K562 (cell line): ENCODE results near the gene AGAP1. TPM values are rescaled to one million over a fixed set of nuclear protein-coding genes. Genes with fewer than 3 reads are reported as not detected.

Experiments
- ATAC-seq: fragments of 200-7000 bp; cut with Tn5 transposase; 3 replicates; pipeline ENCODE4 v1.9.1; 2020; ENCODE audit warnings: moderate library complexity
- BruUV-seq: library from RNA; stranded (reverse); fragments of 400-500 nt; replicated peaks from 2 replicates; lab custom pipeline; 2021; lab: Mats Ljungman, UMichigan
- CTCF ChIA-PET: fragments of 300-600 bp; formaldehyde crosslinking; extraction: SDS; loops from one replicate; lab custom pipeline; 2021; ENCODE audit warnings: low intra/inter-chr PET ratio; lab: Yijun Ruan, JAX
- POLR2A ChIA-PET: fragments of 300-600, 350-650 bp; sonication (Branson Sonifier 250); formaldehyde crosslinking; extraction: SDS; loops from one replicate; lab custom pipeline; 2021; ENCODE audit warnings: antibody characterized with exemption, inconsistent platforms; lab: Yijun Ruan, JAX
- DNase-seq, 4 experiments: peaks; one replicate each; pipeline versions ENCODE4 v3.0.0 to v3.0.0-alpha.2; 2011 to 2018; ENCODE audit warnings: low spot score in 3 of 4, mixed read lengths in 3 of 4; ENCODE audit errors: extremely low read depth in 1 of 4
- FAIRE-seq: peaks from 2 replicates; lab custom pipeline; 2011; peaks lifted over from hg19 to GRCh38; lab: Jason Lieb, UNC
- H2AFZ ChIP-seq: 2 replicates; pipeline ENCODE4 v1.6.0; 2011; ENCODE audit warnings: low read depth, low read length, control low read depth, inconsistent platforms
- H3K27ac ChIP-seq: fragments of 200-600 bp; 3 replicates; pipeline ENCODE4 v1.8.0; 2011; ENCODE audit warnings: low read depth, mild to moderate bottlenecking, control low read depth, inconsistent platforms, low read length, moderate library complexity, mixed read lengths; ENCODE audit errors: extremely low read depth
- H3K27me3 ChIP-seq, 2 experiments: fragments of 300-600 bp in 1 of 2; 2 replicates in 1 of 2; 3 replicates in 1 of 2; pipeline versions ENCODE4 v1.6.0 to v1.8.0; 2011; ENCODE audit warnings: inconsistent platforms in 2 of 2, low read length in 2 of 2, mild to moderate bottlenecking in 1 of 2, mixed read lengths in 1 of 2, moderate library complexity in 1 of 2; ENCODE audit not compliant: control insufficient read depth in 2 of 2, insufficient read depth in 2 of 2
- H3K36me3 ChIP-seq: fragments of 300-600 bp; 3 replicates; pipeline ENCODE4 v1.8.0; 2011; ENCODE audit warnings: mild to moderate bottlenecking, low read length, inconsistent platforms; ENCODE audit not compliant: control insufficient read depth, insufficient read depth
- H3K4me1 ChIP-seq, 2 experiments: fragments of 200-600 bp in 1 of 2; replicated peaks in 1 of 2; 2 replicates in 1 of 2; 3 replicates in 1 of 2; pipeline versions ENCODE4 v1.5.1 to v1.8.0; 2011; ENCODE audit warnings: inconsistent platforms in 2 of 2, low read length in 2 of 2, mild to moderate bottlenecking in 1 of 2, mixed read lengths in 1 of 2, moderate library complexity in 1 of 2; ENCODE audit not compliant: control insufficient read depth in 2 of 2, insufficient read depth in 2 of 2
- H3K4me2 ChIP-seq: 2 replicates; pipeline ENCODE4 v1.6.1; 2011; ENCODE audit warnings: low read length, control low read depth, inconsistent platforms, mixed read lengths; ENCODE audit not compliant: insufficient read depth
- H3K4me3 ChIP-seq: fragments of 200-600 bp; sonication (generic), shearing (Covaris generic); 2 replicates; pipeline ENCODE4 v1.5.1; 2016; ENCODE audit warnings: control low read depth, inconsistent platforms
- H3K79me2 ChIP-seq: fragments of 200-600 bp; 3 replicates; pipeline ENCODE4 v1.8.0; 2011; ENCODE audit warnings: low read length, inconsistent platforms; ENCODE audit not compliant: control insufficient read depth, insufficient read depth
- H3K9ac ChIP-seq, 2 experiments: 2 replicates each; pipeline versions ENCODE4 v1.6.0 to v1.6.1; 2011; ENCODE audit warnings: low read depth in 2 of 2, low read length in 2 of 2, control low read depth in 1 of 2, inconsistent platforms in 1 of 2, mild to moderate bottlenecking in 1 of 2, mixed read lengths in 1 of 2; ENCODE audit not compliant: insufficient read depth in 1 of 2
- H3K9me1 ChIP-seq: one replicate; pipeline ENCODE4 v1.6.0; 2011; ENCODE audit warnings: inconsistent platforms, mild to moderate bottlenecking, low read length, moderate library complexity; ENCODE audit not compliant: control insufficient read depth, insufficient read depth
- H3K9me3 ChIP-seq: replicated peaks from 2 replicates; pipeline ENCODE4 v1.5.1; 2011; ENCODE audit warnings: low read depth, low read length, inconsistent platforms; ENCODE audit not compliant: control insufficient read depth, insufficient read depth
- H4K20me1 ChIP-seq: replicated peaks from 2 replicates; pipeline ENCODE4 v1.6.1; 2011; ENCODE audit warnings: low read length, inconsistent platforms, mixed read lengths; ENCODE audit not compliant: control insufficient read depth, insufficient read depth
- ARID3A ChIP-seq: IDR thresholded peaks from 2 replicates; pipeline ENCODE4 v1.6.1; 2012; ENCODE audit warnings: low read depth, low read length, improper control_type of control experiment, borderline replicate concordance
- CHD2 ChIP-seq: IDR thresholded peaks from 2 replicates; pipeline ENCODE4 v1.6.1; 2011; ENCODE audit warnings: low read depth, low read length
- DMBX1 ChIP-seq: fragments of 250-450 bp; sonication (Bioruptor Pico); IDR thresholded peaks from 2 replicates; pipeline ENCODE4 v1.8.0; 2022; ENCODE audit warnings: inconsistent platforms, mild to moderate bottlenecking, moderate library complexity, borderline replicate concordance
- EP400 ChIP-seq: fragments of 450-650 bp; IDR thresholded peaks from 2 replicates; pipeline ENCODE4 v1.6.1; 2017; ENCODE audit warnings: antibody characterized with exemption, mild to moderate bottlenecking, moderate library complexity
- HIVEP1 ChIP-seq: fragments of 250-450 bp; sonication (Bioruptor Pico); IDR thresholded peaks from 2 replicates; pipeline ENCODE4 v1.4.0; 2020; ENCODE audit warnings: mild to moderate bottlenecking
- KHSRP ChIP-seq: fragments of 450-650 bp; IDR thresholded peaks from 2 replicates; pipeline ENCODE4 v1.6.1; 2017
- RNF219 ChIP-seq: fragments of 250-450 bp; sonication (Bioruptor Pico); IDR thresholded peaks from 2 replicates; pipeline ENCODE4 v1.5.0; 2022; ENCODE audit warnings: mild to moderate bottlenecking
- TFAM ChIP-seq: fragments of 250-450 bp; sonication (Bioruptor Pico); conservative IDR thresholded peaks from 2 replicates; pipeline ENCODE4 v1.5.0; 2021; ENCODE audit warnings: mild to moderate bottlenecking, moderate library complexity
- THRAP3 ChIP-seq: fragments of 450-650 bp; IDR thresholded peaks from 2 replicates; pipeline ENCODE4 v1.6.1; 2016; ENCODE audit warnings: mild to moderate bottlenecking, inconsistent platforms, borderline replicate concordance
- ZMIZ1 ChIP-seq, 2 experiments: fragments of 150-350 bp in 1 of 2; IDR thresholded peaks; 2 replicates each; pipeline ENCODE4 v1.6.1; 2012 to 2016; ENCODE audit warnings: low read depth in 2 of 2, low read length in 2 of 2, mild to moderate bottlenecking in 1 of 2, moderate library complexity in 1 of 2
- ZNF224 ChIP-seq: sonication (generic); formaldehyde crosslinking; IDR thresholded peaks from 2 replicates; pipeline ENCODE4 v1.8.0; 2022; ENCODE audit warnings: mild to moderate bottlenecking, missing genetic modification reagents
- ZNF408 ChIP-seq: fragments of 250-450 bp; sonication (Bioruptor Pico); IDR thresholded peaks from 2 replicates; pipeline ENCODE4 v1.4.0; 2020; ENCODE audit warnings: low read depth, mild to moderate bottlenecking, moderate library complexity
- ZNF551 ChIP-seq: fragments of 250-450 bp; sonication (Bioruptor Pico); IDR thresholded peaks from 2 replicates; pipeline ENCODE4 v1.5.0; 2021; ENCODE audit warnings: mild to moderate bottlenecking, moderate library complexity
- WGBS: fragments of 100-300 bp; shearing (Covaris generic); methylation state at CpG from one replicate; pipeline ENCODE4 v1.1.6; 2016; ENCODE audit warnings: low coverage, mixed read lengths; ENCODE audit not compliant: insufficient coverage; ENCODE audit errors: missing lambda C conversion rate; 5-methylcytosine and 5-hydroxymethylcytosine counted together
- in situ Hi-C: fragments of 300-500 bp; cut with MboI; formaldehyde crosslinking; loops from 4 replicates; pipeline ENCODE4 v1.15.0; 2018; ENCODE audit warnings: inconsistent platforms, mixed read lengths
- intact Hi-C: fragments of 100-400 bp; cut with micrococcal nuclease; formaldehyde crosslinking; loops from 2 replicates; pipeline ENCODE4 v1.14.2; 2022
- polyA plus RNA-seq, 8 experiments: library from polyadenylated mRNA; depleted of rRNA in 4 of 8; stranded (reverse) in 5 of 8; unstranded in 3 of 8; fragments of >200 nt; fragmentation: Nextera tagmentation in 2 of 8; fragmentation: Illumina TruSeq in 1 of 8; extraction: Ambion mirVana in 2 of 8; extraction: Trizol in 1 of 8; gene quantifications; 2 replicates each; pipeline versions ENCODE4 v1.2.1 to v1.2.3, GENCODE V29; 2011 to 2014; ENCODE audit warnings: inconsistent platforms in 1 of 8, missing spikeins in 1 of 8
- total RNA-seq, 7 experiments: library from RNA; depleted of rRNA in 6 of 7; stranded (reverse); fragments of >200 nt in 6 of 7; fragmentation: Illumina TruSeq in 2 of 7; extraction: Trizol in 2 of 7; gene quantifications; 2 replicates each; pipeline versions ENCODE4 v1.2.1 to v1.2.3, GENCODE V29; 2011 to 2021; ENCODE audit warnings: low replicate concordance in 1 of 7

Gene AGAP1
- total and polyA plus RNA-seq, 9 of the 15 experiments (the other 6 are each of a cell fraction or from before 2014, with no cell fraction given) = 1.3 to 24.0 (median 10.6) TPM

GRCh38 chr2:235479604-235480003, 14.2 kb upstream of the AGAP1 start (continued):
- TF ChIP-seq RNF219 (CRISPR knock-in tag) = no peak
- TF ChIP-seq ZNF224 (CRISPR knock-in tag) = no peak
- TF ChIP-seq TFAM (CRISPR knock-in tag) = no peak
- no peak for TF ChIP-seq EP400
- TF ChIP-seq DMBX1 (CRISPR knock-in tag) = no peak
- no peak for TF ChIP-seq KHSRP
- no peak for TF ChIP-seq ZNF551
- TF ChIP-seq, all 486 proteins: peak for 0

- Histone ChIP-seq H3K36me3 (no peaks in the 10 kb centered on the region), H3K27ac (no peak overlapping the region), H3K4me1 (peaks cover 3 to 9% of the 10 kb centered on the region in 2 experiments; a peak in 3 of 5 replicates), H2AFZ (no peak overlapping the region), H3K4me2 (no peak overlapping the region), H3K27me3 (no peaks in the 10 kb centered on the region), H3K9me1 (no peaks in the 10 kb centered on the region), H4K20me1 (no peaks in the 10 kb centered on the region), H3K9me3 (peaks cover 2% of the 10 kb centered on the region; the same call in 1 of the 2 replicates), H3K79me2 (no peaks in the 10 kb centered on the region), H3K9ac (no peak overlapping the region), H3K4me3 (no peak overlapping the region)
- intact Hi-C loops (no loop called here), in situ Hi-C loops (no loop called here)
- WGBS = 64% methylated on average over 4 of the region's 4 CpGs
- CTCF ChIA-PET = no interaction called here
- POLR2A ChIA-PET = no interaction called here
- no peak for TF ChIP-seq ARID3A
- no peak for TF ChIP-seq ZMIZ1 (IDR thresholded peaks at IDR 0.05; ENCODE audit: low read depth in 2 of 2, low read length in 2 of 2)
- TF ChIP-seq THRAP3 = no peak
- TF ChIP-seq CHD2 = no peak
- TF ChIP-seq ZNF408 (CRISPR knock-in tag) = no peak
- TF ChIP-seq HIVEP1 (CRISPR knock-in tag) = no peak
- DNase-seq = no peak
- no peak for FAIRE-seq
- no TSS peak for BruUV-seq
- ATAC-seq = no peak
These were observed 13.2 kb upstream of the AGAP1 start for GRCh38 chr2:235480614-235481013.
